Measurements from ENCODE around the gene FOXN1. TPM values are rescaled to one million over a fixed set of nuclear protein-coding genes. Genes with fewer than 3 reads are reported as not detected.

FOXN1 gene, protein sequence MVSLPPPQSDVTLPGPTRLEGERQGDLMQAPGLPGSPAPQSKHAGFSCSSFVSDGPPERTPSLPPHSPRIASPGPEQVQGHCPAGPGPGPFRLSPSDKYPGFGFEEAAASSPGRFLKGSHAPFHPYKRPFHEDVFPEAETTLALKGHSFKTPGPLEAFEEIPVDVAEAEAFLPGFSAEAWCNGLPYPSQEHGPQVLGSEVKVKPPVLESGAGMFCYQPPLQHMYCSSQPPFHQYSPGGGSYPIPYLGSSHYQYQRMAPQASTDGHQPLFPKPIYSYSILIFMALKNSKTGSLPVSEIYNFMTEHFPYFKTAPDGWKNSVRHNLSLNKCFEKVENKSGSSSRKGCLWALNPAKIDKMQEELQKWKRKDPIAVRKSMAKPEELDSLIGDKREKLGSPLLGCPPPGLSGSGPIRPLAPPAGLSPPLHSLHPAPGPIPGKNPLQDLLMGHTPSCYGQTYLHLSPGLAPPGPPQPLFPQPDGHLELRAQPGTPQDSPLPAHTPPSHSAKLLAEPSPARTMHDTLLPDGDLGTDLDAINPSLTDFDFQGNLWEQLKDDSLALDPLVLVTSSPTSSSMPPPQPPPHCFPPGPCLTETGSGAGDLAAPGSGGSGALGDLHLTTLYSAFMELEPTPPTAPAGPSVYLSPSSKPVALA
- total RNA-seq: not detected

DNA sequence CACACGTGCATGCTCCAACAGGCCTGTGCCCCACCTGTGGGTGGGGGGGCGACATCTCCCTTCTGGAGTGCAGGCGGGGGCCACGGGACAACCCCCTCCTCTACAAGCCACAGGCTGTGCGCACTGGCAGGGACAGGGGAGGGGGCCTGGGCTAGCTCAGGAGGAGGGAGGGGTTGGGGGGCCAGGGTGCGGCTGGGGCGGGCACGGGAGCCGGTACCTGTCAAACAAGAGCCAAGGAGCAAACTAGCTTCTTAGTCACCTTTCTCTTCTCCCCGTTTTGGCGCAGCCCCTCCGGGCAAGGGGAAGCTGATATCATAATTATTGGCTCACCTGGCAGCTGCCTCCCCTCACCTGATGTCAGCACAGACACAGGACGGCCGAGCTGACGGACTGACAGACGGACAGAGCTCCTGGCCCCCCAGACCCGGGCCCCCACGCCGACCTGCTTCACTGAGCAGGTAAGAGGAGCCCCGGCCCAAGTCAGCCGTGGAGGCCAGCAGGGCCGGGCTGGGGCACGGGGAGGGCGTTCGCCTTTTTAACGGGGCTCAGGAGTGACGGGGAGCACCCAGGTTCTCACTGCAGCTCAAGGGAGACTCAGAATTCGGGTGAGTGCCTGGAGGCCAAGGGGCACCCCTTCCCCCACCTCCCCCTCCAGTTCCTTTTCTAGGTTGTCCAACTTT is at the start of gene FOXN1:
TSS of gene FOXN1 (plus strand) at position 363 of the 680 bp plus-strand sequence. CDS start 17,622 bp downstream, outside the sequence.

DNA sequence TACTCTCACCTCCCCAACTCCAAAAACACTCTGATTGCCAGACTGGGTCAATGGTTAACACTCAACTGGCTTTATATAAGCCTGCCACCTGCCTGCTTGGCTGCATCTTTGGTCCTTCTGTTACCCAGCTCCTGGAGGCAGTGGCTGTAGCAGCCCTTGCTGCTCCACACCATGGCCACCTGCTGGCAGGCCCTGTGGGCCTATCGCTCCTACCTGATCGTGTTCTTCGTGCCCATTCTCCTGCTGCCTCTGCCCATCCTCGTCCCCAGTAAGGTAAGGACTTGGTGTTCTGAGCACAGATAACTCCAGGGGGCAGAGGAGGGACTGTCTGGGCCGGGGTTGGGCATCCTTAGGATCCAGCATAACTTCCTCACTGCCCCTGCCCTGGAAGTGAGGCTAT is 32.6 kb upstream of the FOXN1 start, which contains the start of gene SLC13A2:
TSS of gene SLC13A2 (plus strand) at position 103 of the 400 bp plus-strand sequence. CDS start at position 172, 69 bp downstream.

DNA sequence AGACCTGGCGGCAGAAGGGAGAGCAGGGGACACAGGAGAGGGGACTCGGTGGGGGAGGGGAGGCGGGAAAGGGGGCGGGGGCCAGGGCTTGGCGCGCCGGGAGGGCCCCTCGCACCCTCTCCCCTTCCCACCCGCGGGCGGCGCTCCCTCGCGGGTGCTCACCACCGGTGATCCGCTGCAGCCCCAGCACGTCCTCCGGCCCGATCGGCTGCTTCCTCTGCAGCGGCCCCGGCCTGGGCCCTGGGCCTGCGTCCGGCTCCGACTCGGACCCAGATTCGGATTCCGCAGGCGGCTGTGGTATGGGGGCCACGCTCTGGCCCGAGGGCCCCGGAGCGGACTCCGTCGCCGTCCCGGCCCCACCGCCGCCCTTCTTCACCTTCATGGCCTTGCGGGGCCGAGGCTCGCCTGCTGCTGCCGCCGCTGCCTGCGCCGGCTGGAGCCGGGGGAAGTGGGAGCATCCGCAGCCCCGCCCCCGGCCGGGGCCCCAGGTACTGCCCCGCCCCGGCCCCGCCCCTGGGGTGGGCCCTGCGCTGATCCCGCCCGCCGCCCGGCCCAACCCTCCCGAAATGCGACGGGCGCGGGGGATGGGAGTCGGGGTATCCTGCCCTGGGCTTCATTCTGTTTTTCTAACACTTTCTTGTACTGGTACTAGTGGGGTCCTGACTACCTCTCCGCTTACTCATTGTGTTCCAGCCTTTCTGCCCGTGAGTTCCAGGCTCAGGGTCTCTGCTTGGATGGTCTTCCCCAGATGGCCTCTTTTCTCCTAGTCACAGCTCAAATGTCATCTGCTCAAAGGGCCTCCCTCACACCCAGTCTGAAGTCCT is 46.2 kb downstream of the FOXN1 start, which contains the start of gene UNC119:
TSS of gene UNC119 (minus strand) at position 449 of the 824 bp plus-strand sequence. CDS start at position 382, 67 bp downstream.

DNA sequence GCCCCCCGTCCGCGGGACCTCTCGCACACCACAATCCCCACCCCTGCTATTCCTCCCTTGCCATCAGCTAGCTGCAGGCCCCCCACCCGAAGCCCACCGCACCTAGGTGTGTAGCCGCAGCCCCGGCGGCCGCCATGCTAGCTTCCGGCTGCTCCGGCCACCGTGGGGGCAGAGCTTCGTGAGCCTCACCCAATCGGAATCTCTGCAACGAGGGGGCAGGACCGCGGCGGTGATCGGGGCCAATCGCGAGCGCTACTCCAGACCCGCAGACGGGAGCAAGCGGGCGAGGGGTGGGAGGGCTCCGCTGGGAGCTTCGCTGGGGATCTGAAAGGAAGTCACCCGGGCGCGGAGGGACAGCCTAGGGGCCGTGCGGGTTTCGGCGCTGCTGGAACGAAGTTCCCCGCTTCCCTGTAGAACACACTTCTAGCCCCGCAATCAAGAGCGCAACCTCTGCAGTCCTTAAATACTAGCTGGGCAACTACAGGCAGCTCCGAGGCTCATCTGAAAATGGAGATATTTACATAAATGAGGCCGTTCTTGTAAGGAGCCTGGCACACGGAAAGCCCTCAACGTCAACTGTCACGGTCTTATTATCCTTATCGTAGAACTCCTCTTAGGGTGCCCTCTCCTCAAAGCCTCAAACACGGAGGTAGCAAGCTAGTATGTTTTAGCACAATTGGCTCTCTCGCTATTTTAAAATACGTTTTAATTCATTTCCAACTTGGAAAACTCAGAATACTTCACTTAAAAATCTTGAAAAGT is 65.4 kb downstream of the FOXN1 start, which contains the start of gene PIGS:
TSS of gene PIGS (minus strand) at position 164 of the 762 bp plus-strand sequence. CDS start at position 136, 28 bp downstream.

DNA sequence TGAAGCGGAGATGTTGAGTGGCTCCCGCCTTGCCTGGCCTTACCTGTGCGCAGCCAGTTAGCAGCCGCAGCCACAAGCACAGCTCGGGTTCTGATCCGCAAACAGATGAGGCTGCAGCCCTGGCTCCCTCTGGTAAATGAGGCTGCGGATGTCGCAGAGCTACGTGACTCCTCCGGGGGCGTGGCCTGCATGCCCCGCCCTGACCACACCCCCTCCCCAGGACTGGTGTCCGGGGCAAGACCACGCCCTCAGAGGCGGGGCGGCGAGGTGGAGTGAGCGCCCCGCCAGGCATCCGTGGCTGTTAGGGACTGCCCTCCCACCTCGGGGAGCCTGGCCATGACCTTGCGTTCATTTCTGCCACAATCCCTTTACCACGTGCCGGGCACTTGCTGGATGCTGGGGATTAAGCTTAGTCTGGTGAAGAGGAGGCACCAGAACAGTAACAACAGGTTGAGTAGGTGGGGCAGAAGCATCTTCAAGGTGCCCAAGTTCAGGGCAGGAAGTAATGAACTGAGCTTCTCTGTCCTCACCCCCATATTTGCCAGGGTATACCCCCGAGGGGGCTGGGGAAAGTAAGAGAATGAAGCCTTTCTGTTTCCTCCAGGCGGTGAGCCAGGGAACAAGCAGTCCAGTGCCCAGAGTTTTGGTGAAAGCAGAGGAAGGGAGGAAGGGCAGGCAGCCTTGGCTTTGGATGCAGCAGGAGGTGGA is 70.8 kb downstream of the FOXN1 start, which contains the start of gene ALDOC:
TSS of gene ALDOC (minus strand) at position 138 of the 708 bp plus-strand sequence. CDS start 1,363 bp downstream, outside the sequence.

Other genes starting within 250 kb of the FOXN1 start
- gene TMEM97, start 187.1 kb upstream of the FOXN1 start, total RNA-seq: 25.7 TPM
- gene IFT20, start 170.9 kb upstream of the FOXN1 start, total RNA-seq: 42.3 TPM
- gene TNFAIP1, start 170.6 kb upstream of the FOXN1 start, total RNA-seq: 33.2 TPM
- 37.9 TPM for gene POLDIP2, start 148.8 kb upstream of the FOXN1 start, total RNA-seq
- not detected for gene SEBOX, start 141.1 kb upstream of the FOXN1 start, total RNA-seq
- gene VTN, start 136.0 kb upstream of the FOXN1 start, total RNA-seq: 0.63 TPM
- 54.1 TPM for gene SARM1, start 134.7 kb upstream of the FOXN1 start, total RNA-seq
- gene SLC46A1, start 100.1 kb upstream of the FOXN1 start, total RNA-seq: 22.8 TPM
- not detected for gene SLC13A2, start 32.7 kb upstream of the FOXN1 start, total RNA-seq
- gene UNC119, start 46.3 kb downstream of the FOXN1 start, total RNA-seq: 34.4 TPM
- 24.4 TPM for gene PIGS, start 65.2 kb downstream of the FOXN1 start, total RNA-seq
- gene ALDOC, start 70.5 kb downstream of the FOXN1 start, total RNA-seq: 71.1 TPM
- 17.8 TPM for gene SPAG5, start 92.7 kb downstream of the FOXN1 start, total RNA-seq
- 62.0 TPM for gene RSKR, start 107.8 kb downstream of the FOXN1 start, total RNA-seq
- 200 TPM for gene BLTP2, start 138.8 kb downstream of the FOXN1 start, total RNA-seq
- 36.0 TPM for gene SDF2, start 155.6 kb downstream of the FOXN1 start, total RNA-seq
- 67.0 TPM for gene SUPT6H, start 155.9 kb downstream of the FOXN1 start, total RNA-seq
- 5.0 TPM for gene PROCA1, start 205.5 kb downstream of the FOXN1 start, total RNA-seq
- gene RAB34, start 211.5 kb downstream of the FOXN1 start, total RNA-seq: 15.3 TPM
- gene RPL23A, start 213.6 kb downstream of the FOXN1 start, total RNA-seq: 305 TPM
- not detected for gene TLCD1, start 219.9 kb downstream of the FOXN1 start, total RNA-seq
- gene NEK8, start 222.4 kb downstream of the FOXN1 start, total RNA-seq: 2.2 TPM
- gene TRAF4, start 237.7 kb downstream of the FOXN1 start, total RNA-seq: 48.8 TPM

Data from parietal lobe (tissue), 1 donor.